Fibroblast of lung (primary cell): ENCODE results near the gene SPRED2. TPM values are rescaled to one million over a fixed set of nuclear protein-coding genes. Genes with fewer than 3 reads are reported as not detected.

Experiments used
- DNase-seq, 2 donors: peaks; one replicate each; pipeline versions ENCODE4 v3.0.0 to v3.0.0-alpha.2; 2010; ENCODE audit warnings: low read depth in 2 of 2
- H2AFZ ChIP-seq: 2 replicates; pipeline ENCODE4 v1.5.1; 2012; ENCODE audit warnings: low read length, control low read depth, inconsistent platforms
- H3K27ac ChIP-seq: 2 replicates; pipeline ENCODE4 v1.5.1; 2011; ENCODE audit warnings: low read length, control low read depth; ENCODE audit not compliant: insufficient read depth
- H3K27me3 ChIP-seq: 2 replicates; pipeline ENCODE4 v1.5.1; 2011; ENCODE audit warnings: mild to moderate bottlenecking, low read length; ENCODE audit not compliant: control insufficient read depth, insufficient read depth
- H3K36me3 ChIP-seq: 2 replicates; pipeline ENCODE4 v1.5.1; 2011; ENCODE audit warnings: low read length; ENCODE audit not compliant: control insufficient read depth, insufficient read depth
- H3K4me1 ChIP-seq: 2 replicates; pipeline ENCODE4 v1.5.1; 2011; ENCODE audit warnings: low read length; ENCODE audit not compliant: control insufficient read depth, insufficient read depth; ENCODE audit errors: extremely low read depth
- H3K4me2 ChIP-seq: 2 replicates; pipeline ENCODE4 v1.5.1; 2011; ENCODE audit warnings: low read length, control low read depth; ENCODE audit not compliant: insufficient read depth; ENCODE audit errors: extremely low read depth
- H3K4me3 ChIP-seq, 4 experiments: fragments of 200-600 bp in 1 of 4; sonication (generic) in 1 of 4; replicated peaks in 1 of 4; 2 replicates each; pipeline ENCODE4 v1.5.1; 2011 to 2016; ENCODE audit warnings: low read length in 4 of 4, low read depth in 3 of 4, mild to moderate bottlenecking in 3 of 4, control low read depth in 2 of 4, inconsistent platforms in 1 of 4, mixed read lengths in 1 of 4; ENCODE audit not compliant: insufficient read depth in 1 of 4; ENCODE audit errors: control extremely low read depth in 1 of 4
- H3K79me2 ChIP-seq: 2 replicates; pipeline ENCODE4 v1.5.1; 2012; ENCODE audit warnings: mild to moderate bottlenecking, low read length, inconsistent platforms; ENCODE audit not compliant: control insufficient read depth, insufficient read depth
- H3K9ac ChIP-seq: 2 replicates; pipeline ENCODE4 v1.5.1; 2011; ENCODE audit warnings: mild to moderate bottlenecking, low read length, control low read depth; ENCODE audit not compliant: insufficient read depth
- H3K9me3 ChIP-seq: 2 replicates; pipeline ENCODE4 v1.5.1; 2012; ENCODE audit warnings: low read depth, low read length; ENCODE audit not compliant: control insufficient read depth, insufficient read depth
- H4K20me1 ChIP-seq: 2 replicates; pipeline ENCODE4 v1.5.1; 2011; ENCODE audit warnings: low read length; ENCODE audit not compliant: control insufficient read depth, insufficient read depth; ENCODE audit errors: extremely low read depth
- EZH2 ChIP-seq: IDR thresholded peaks from 2 replicates; pipeline ENCODE4 v1.5.1; 2012; ENCODE audit warnings: low read length, control low read depth, mild to moderate bottlenecking; ENCODE audit errors: missing control alignments
- polyA plus RNA-seq, 2 donors: library from polyadenylated mRNA; depleted of rRNA in 1 of 2; stranded (reverse) in 1 of 2; unstranded in 1 of 2; fragments of >200 nt; gene quantifications; 2 replicates each; pipeline ENCODE4 v1.2.1, GENCODE V29; 2011 to 2012; ENCODE audit warnings: missing spikeins in 1 of 2
- total RNA-seq: library from RNA; depleted of rRNA; stranded (reverse); fragments of >200 nt; gene quantifications from 2 replicates; pipeline ENCODE4 v1.2.1, GENCODE V29; 2014
- TF ChIP-seq, protein P1 (sequence below), 2 donors: IDR thresholded peaks in 1 of 2; conservative IDR thresholded peaks in 1 of 2; 1 replicate in 1 of 2; 2 replicates in 1 of 2; pipeline ENCODE4 v1.5.1; 2011 to 2012; ENCODE audit warnings: low read length in 2 of 2, control low read depth in 1 of 2, inconsistent platforms in 1 of 2, low read depth in 1 of 2, mild to moderate bottlenecking in 1 of 2

Gene SPRED2
- total and polyA plus RNA-seq, 2 donors (not counting 1 experiment from before 2014, with no cell fraction given) = 9.4 to 26.1 TPM

DNA sequence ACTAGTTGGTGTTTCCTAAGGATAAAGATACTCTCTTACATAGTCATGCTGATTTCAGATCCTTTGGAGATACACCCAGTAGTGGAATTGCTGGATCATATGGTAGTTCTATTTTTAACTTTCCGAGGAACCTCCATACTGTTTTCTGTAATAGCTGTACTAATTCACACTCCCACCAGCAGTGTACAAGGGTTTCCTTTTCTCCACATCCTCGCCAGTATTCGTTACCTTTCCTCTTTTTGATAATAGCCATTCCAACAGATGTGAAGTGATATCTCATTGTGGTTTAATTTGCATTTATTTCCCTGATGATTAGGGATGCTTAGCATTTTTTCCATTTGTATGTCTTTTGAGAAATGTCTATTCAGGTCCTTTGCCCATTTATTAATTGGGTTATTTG, 170.7 kb downstream of the SPRED2 start:
- H3K4me3 ChIP-seq = no peak overlapping the region
- no peaks in the 10 kb centered on the region for H3K27me3 ChIP-seq
- no peak overlapping the region for H2AFZ ChIP-seq
- TF ChIP-seq, protein P1, sequence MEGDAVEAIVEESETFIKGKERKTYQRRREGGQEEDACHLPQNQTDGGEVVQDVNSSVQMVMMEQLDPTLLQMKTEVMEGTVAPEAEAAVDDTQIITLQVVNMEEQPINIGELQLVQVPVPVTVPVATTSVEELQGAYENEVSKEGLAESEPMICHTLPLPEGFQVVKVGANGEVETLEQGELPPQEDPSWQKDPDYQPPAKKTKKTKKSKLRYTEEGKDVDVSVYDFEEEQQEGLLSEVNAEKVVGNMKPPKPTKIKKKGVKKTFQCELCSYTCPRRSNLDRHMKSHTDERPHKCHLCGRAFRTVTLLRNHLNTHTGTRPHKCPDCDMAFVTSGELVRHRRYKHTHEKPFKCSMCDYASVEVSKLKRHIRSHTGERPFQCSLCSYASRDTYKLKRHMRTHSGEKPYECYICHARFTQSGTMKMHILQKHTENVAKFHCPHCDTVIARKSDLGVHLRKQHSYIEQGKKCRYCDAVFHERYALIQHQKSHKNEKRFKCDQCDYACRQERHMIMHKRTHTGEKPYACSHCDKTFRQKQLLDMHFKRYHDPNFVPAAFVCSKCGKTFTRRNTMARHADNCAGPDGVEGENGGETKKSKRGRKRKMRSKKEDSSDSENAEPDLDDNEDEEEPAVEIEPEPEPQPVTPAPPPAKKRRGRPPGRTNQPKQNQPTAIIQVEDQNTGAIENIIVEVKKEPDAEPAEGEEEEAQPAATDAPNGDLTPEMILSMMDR (conservative IDR thresholded peaks at IDR 0.05 in 1 of 2, IDR thresholded peaks at IDR 0.05 in 1 of 2; ENCODE audit: low read depth in 1 of 2, low read length in 2 of 2) = no peak
- no peak for TF ChIP-seq EZH2
- no peak overlapping the region for H3K27ac ChIP-seq
- peaks cover 2% of the 10 kb centered on the region for H4K20me1 ChIP-seq
- H3K4me1 ChIP-seq = no peaks in the 10 kb centered on the region
- no peaks in the 10 kb centered on the region for H3K36me3 ChIP-seq
- DNase-seq = peak in 1 of 2 donors; percentile 78
- no peak overlapping the region for H3K9ac ChIP-seq
- H3K79me2 ChIP-seq = peaks cover 2% of the 10 kb centered on the region
- no peak overlapping the region for H3K4me2 ChIP-seq
- no peaks in the 10 kb centered on the region for H3K9me3 ChIP-seq

Other genes with a start within 250 kb of the SPRED2 start
- gene ACTR2, start 204.8 kb downstream of the SPRED2 start, total RNA-seq = 67.3 and 90.2 TPM in 2 replicates
- gene ACTR2, start 204.8 kb downstream of the SPRED2 start, polyA plus RNA-seq = 153 and 192 TPM in 2 replicates